HG03108 (cell line): Measurements from ENCODE around the gene MSX1.

Experiments used
- ATAC-seq: cut with Tn5 transposase; IDR thresholded peaks from one replicate; pipeline ENCODE4 v1.9.1; 2021; ENCODE audit warnings: moderate library complexity; ENCODE audit not compliant: unreplicated experiment

MSX1 gene

DNA sequence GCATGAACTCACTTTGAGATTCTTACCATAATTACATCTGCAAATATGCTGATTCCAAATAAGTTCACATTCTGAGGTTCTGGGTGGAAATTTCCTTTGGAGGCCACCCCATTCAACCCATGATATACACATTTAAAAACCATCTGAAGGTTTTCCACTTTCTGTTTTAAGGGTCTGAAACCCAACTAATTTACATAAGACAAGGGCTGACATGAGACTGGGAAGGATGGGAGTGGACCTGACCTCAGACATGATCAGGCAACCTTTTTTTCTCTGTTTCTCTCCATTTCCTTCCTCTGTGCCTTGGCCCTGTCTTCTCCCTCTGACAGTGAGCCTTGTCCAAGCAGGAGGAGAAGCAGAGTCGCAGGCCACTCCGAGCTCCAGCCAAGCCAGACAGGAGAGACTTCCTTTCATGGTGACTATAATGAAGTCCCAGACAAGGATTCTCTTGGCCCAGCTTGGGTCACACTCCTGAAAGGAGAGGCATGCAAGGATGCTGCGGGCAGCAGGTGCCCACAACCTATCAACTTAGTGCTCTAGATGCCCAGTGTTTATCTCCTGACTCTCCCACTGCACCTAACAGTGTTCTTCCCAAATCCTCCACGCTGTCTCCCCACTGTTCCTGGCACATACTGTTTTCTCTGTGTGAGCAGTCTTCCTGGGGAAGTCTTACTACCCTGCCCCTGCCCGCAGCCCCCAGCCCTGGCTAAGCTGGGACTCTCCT, 39.9 kb downstream of the MSX1 start:
- ATAC-seq = no peak

- ATAC-seq = no peak
These were observed 42.4 kb downstream of the MSX1 start for GRCh38 chr4:4901877-4902276.

DNA sequence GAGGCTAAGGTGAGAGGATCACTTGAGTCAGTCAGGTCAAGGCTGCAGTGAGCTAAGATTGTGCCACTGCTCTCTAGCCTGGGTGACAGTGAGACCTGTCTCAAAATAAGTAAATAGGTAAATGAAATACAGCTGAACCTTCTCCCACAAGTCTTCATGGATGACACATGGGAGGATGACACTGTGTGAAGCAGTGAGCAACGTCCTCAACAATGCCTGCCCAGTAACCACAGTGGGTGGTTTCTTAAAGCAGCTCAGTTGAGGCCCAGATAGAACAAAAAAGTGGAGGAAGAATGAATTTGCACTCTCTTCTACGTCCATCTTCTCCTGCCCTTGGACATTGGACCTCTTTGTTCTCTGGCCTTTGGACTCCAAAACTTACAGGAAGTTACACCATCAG, 52.7 kb downstream of the MSX1 start:
- no peak for ATAC-seq

- no peak for ATAC-seq
These were observed 53.7 kb downstream of the MSX1 start for GRCh38 chr4:4913147-4913561.
